Kidney (tissue), 14 donors: ENCODE data around the gene PGBD2. TPM values are rescaled to one million over a fixed set of nuclear protein-coding genes. Genes with fewer than 3 reads are reported as not detected.
"Not testable (repeated sequence)": the region's sequence is repeated elsewhere in the genome, so short reads cannot be mapped to it uniquely, and the experiment has no call there.

ENCODE experiments used
- DNase-seq, 5 donors: peaks; one replicate each; pipeline ENCODE4 v3.0.0-alpha.2; 2013 to 2020
- FAIRE-seq: peaks from 2 replicates; lab custom pipeline; 2012; peaks lifted over from hg19 to GRCh38; lab: Jason Lieb, UNC
- H3K27ac ChIP-seq, 2 donors: one replicate each; pipeline ENCODE4 v1.7.0; 2013; ENCODE audit warnings: low read depth in 2 of 2, low read length in 2 of 2, inconsistent platforms in 1 of 2
- H3K27me3 ChIP-seq: one replicate; pipeline ENCODE4 v1.7.1; 2013; ENCODE audit warnings: low read length, inconsistent platforms; ENCODE audit not compliant: control insufficient read depth, insufficient read depth
- H3K36me3 ChIP-seq, 3 donors: one replicate each; pipeline versions ENCODE4 v1.7.0 to v1.7.1; 2013; ENCODE audit warnings: low read length in 3 of 3, control low read depth in 1 of 3, inconsistent platforms in 1 of 3; ENCODE audit not compliant: insufficient read depth in 3 of 3, control insufficient read depth in 2 of 3
- H3K4me1 ChIP-seq, 3 donors: one replicate each; pipeline versions ENCODE4 v1.7.0 to v1.7.1; 2013; ENCODE audit warnings: low read length in 3 of 3, inconsistent platforms in 1 of 3, low read depth in 1 of 3; ENCODE audit not compliant: control insufficient read depth in 2 of 3, insufficient read depth in 2 of 3
- H3K4me3 ChIP-seq, 3 donors: one replicate each; pipeline versions ENCODE4 v1.7.0 to v1.8.1; 2013; ENCODE audit warnings: low read length in 3 of 3, control low read depth in 1 of 3, inconsistent platforms in 1 of 3
- H3K9ac ChIP-seq, 3 donors: one replicate each; pipeline versions ENCODE4 v1.7.0 to v1.7.1; 2013; ENCODE audit warnings: low read length in 3 of 3, control low read depth in 1 of 3, inconsistent platforms in 1 of 3
- H3K9me3 ChIP-seq, 3 donors: one replicate each; pipeline versions ENCODE4 v1.7.0 to v1.7.1; 2013; ENCODE audit warnings: low read length in 3 of 3, control low read depth in 1 of 3, inconsistent platforms in 1 of 3; ENCODE audit not compliant: control insufficient read depth in 2 of 3, insufficient read depth in 1 of 3
- intact Hi-C: fragments of 100-400 bp; cut with DNase I; formaldehyde crosslinking; loops from one replicate; pipeline ENCODE4 v1.11.1; 2022
- polyA plus RNA-seq: library from polyadenylated mRNA; stranded (reverse); fragments of 350-450 nt; fragmentation: Illumina TruSeq; extraction: RNeasy Lipid Tissue Mini Kit (QIAGEN cat#74804); gene quantifications from one replicate; pipeline ENCODE4 v1.2.3, GENCODE V29; 2014; ENCODE audit warnings: low read depth, low replicate concordance; ENCODE audit not compliant: insufficient read depth
- total RNA-seq: library from RNA; stranded (reverse); fragmentation: NEBNext Ultra II Directional; extraction: Animal tissue kit (Norgen Biotek cat#: 25700); gene quantifications from one replicate; pipeline ENCODE4 v1.2.1, GENCODE V29; 2021
- TF ChIP-seq, protein P1 (sequence below): IDR thresholded peaks from 3 replicates; pipeline ENCODE4 v1.5.1; 2012; ENCODE audit warnings: mild to moderate bottlenecking, moderate library complexity, borderline replicate concordance; ENCODE audit not compliant: insufficient read depth; ENCODE audit errors: extremely low read depth
- donor health status: control.
- donor health status: control.
- donor health status: control.
- donor health status: control.
- donor health status: control.
- donor health status: DM: yes; HTN: yes; CAD: no.
- donor health status: Normal renal cell carcinoma (clear cell type).

The PGBD2 gene
- total and polyA plus RNA-seq, 2 donors from 2014 or later = 3.4 to 6.9 TPM

GRCh38 chr1:248926401-248927182 lies 20.6 kb downstream of the PGBD2 start:
- intact Hi-C loops = no loop called here
- H3K27me3 ChIP-seq = no peaks in the 10 kb centered on the region

GRCh38 chr1:248927283-248927682 lies 21.2 kb downstream of the PGBD2 start:
- H3K27me3 ChIP-seq, intact Hi-C loops, H3K27ac ChIP-seq, H3K9me3 ChIP-seq, H3K4me3 ChIP-seq, H3K4me1 ChIP-seq, H3K36me3 ChIP-seq, H3K9ac ChIP-seq, FAIRE-seq, DNase-seq: not testable (repeated sequence)

More at GRCh38 chr1:248926401-248927182, 20.6 kb downstream of the PGBD2 start:
- no peak overlapping the region for H3K4me3 ChIP-seq
- TF ChIP-seq, protein P1, sequence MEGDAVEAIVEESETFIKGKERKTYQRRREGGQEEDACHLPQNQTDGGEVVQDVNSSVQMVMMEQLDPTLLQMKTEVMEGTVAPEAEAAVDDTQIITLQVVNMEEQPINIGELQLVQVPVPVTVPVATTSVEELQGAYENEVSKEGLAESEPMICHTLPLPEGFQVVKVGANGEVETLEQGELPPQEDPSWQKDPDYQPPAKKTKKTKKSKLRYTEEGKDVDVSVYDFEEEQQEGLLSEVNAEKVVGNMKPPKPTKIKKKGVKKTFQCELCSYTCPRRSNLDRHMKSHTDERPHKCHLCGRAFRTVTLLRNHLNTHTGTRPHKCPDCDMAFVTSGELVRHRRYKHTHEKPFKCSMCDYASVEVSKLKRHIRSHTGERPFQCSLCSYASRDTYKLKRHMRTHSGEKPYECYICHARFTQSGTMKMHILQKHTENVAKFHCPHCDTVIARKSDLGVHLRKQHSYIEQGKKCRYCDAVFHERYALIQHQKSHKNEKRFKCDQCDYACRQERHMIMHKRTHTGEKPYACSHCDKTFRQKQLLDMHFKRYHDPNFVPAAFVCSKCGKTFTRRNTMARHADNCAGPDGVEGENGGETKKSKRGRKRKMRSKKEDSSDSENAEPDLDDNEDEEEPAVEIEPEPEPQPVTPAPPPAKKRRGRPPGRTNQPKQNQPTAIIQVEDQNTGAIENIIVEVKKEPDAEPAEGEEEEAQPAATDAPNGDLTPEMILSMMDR = no peak
- no peaks in the 10 kb centered on the region for H3K36me3 ChIP-seq
- DNase-seq (no peak), FAIRE-seq (no peak)
- no peaks in the 10 kb centered on the region for H3K4me1 ChIP-seq
- no peaks in the 10 kb centered on the region for H3K9me3 ChIP-seq
- H3K27ac ChIP-seq = no peak overlapping the region
- no peak overlapping the region for H3K9ac ChIP-seq

DNA sequence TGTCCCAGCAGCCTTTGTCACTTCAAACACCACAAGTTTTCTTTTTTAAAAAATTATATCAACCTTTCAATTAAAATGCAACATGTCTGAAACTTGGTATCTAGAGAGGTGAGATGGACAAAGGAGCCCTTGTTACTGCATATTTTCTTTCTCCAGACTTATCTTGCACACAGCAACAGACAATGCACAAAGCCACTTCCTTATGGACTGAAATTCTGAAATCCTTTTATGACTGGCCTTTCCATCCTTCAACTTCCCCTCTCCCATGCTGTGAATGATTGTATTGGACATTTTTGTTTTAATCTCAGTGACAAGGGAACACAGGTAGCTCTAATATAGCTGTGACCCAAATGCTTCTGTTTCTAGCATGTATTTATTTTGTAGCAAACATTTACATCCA lies 22.1 kb downstream of the PGBD2 start:
- DNase-seq, H3K4me3 ChIP-seq, intact Hi-C loops, H3K27me3 ChIP-seq, H3K4me1 ChIP-seq, H3K9me3 ChIP-seq, H3K36me3 ChIP-seq, H3K27ac ChIP-seq, FAIRE-seq, H3K9ac ChIP-seq: not testable (repeated sequence)

DNA sequence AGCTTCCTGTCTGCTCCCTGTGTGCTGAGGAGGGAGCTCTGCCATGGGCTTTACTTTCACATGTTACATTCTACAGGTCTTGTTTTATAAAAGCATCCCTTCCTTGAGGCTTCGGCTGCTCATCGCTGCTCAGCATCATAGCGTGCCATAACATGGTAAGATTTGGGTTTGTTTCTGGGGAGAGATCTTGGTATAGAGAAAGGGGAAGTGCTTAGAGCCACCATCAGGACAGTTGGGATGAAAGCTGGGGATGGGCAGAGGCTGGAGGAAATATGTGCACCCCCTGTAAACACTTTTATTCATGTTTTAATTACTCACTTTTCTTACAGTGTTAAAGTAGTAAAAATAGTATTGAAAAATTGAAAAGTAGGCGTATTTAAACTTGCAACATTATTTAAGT lies 24.0 kb downstream of the PGBD2 start:
- H3K27me3 ChIP-seq, DNase-seq, intact Hi-C loops, FAIRE-seq, H3K9me3 ChIP-seq, H3K4me1 ChIP-seq, H3K9ac ChIP-seq, H3K27ac ChIP-seq, H3K36me3 ChIP-seq, H3K4me3 ChIP-seq: not testable (repeated sequence)

DNA sequence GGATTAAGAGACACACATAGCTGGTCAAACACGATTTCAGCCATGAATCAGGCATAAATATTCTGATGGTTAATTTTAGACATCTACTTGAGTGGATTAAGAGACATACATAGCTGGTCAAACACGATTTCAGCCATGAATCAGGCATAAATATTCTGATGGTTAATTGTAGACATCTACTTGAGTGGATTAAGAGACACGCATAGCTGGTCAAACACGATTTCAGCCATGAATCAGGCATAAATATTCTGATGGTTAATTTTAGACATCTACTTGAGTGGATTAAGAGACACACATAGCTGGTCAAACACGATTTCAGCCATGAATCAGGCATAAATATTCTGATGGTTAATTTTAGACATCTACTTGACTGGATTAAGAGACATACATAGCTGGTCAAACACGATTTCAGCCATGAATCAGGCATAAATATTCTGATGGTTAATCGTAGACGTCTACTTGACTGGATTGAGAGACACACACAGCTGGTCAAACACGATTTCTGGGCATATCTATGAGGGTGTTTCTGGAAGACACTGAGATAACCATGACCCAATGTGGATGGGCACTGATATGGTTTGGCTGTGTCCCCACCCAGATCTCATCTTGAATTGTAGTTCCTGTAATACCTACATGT lies 32.3 kb downstream of the PGBD2 start:
- H3K27me3 ChIP-seq, H3K9ac ChIP-seq, H3K4me3 ChIP-seq, H3K36me3 ChIP-seq, intact Hi-C loops, H3K9me3 ChIP-seq, FAIRE-seq, DNase-seq, H3K4me1 ChIP-seq, H3K27ac ChIP-seq: not testable (repeated sequence)

- H3K4me1 ChIP-seq, H3K9ac ChIP-seq, FAIRE-seq, intact Hi-C loops, H3K36me3 ChIP-seq, H3K27me3 ChIP-seq, H3K4me3 ChIP-seq, DNase-seq, H3K9me3 ChIP-seq, H3K27ac ChIP-seq: not testable (repeated sequence)
Measured at GRCh38 chr1:248944134-248944999, 38.3 kb downstream of the PGBD2 start.

DNA sequence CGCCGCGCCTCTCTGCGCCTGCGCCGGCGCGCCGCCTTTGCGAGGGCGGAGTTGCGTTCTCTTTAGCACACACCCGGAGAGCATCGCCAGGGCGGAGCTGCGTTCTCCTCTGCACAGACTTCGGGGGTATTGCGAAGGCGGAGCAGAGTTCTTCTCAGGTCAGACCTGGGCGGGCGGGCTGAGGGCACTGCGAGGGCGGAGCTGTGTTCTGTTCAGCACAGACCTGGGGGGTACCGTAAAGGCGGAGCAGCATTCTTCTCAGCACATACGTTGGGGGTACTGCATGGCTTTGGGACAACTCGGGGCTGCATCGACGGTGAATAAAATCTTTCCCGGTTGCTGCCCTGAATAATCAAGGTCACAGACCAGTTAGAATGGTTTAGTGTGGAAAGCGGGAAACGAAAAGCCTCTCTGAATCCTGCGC lies 39.0 kb downstream of the PGBD2 start:
- H3K4me3 ChIP-seq, FAIRE-seq, intact Hi-C loops, DNase-seq, H3K9me3 ChIP-seq, H3K27ac ChIP-seq, H3K27me3 ChIP-seq, H3K4me1 ChIP-seq, H3K9ac ChIP-seq, H3K36me3 ChIP-seq: not testable (repeated sequence)
